Hair follicular keratinocyte (primary cell): ENCODE results near the gene GSC. TPM values are rescaled to one million over a fixed set of nuclear protein-coding genes. Genes with fewer than 3 reads are reported as not detected.

ENCODE experiments used
- total RNA-seq: library from RNA; depleted of rRNA; stranded (reverse); fragments of >200 nt; gene quantifications from 2 replicates; pipeline ENCODE4 v1.2.3, GENCODE V29; 2015

GSC gene
- total RNA-seq = not detected in 2 replicates

DNA sequence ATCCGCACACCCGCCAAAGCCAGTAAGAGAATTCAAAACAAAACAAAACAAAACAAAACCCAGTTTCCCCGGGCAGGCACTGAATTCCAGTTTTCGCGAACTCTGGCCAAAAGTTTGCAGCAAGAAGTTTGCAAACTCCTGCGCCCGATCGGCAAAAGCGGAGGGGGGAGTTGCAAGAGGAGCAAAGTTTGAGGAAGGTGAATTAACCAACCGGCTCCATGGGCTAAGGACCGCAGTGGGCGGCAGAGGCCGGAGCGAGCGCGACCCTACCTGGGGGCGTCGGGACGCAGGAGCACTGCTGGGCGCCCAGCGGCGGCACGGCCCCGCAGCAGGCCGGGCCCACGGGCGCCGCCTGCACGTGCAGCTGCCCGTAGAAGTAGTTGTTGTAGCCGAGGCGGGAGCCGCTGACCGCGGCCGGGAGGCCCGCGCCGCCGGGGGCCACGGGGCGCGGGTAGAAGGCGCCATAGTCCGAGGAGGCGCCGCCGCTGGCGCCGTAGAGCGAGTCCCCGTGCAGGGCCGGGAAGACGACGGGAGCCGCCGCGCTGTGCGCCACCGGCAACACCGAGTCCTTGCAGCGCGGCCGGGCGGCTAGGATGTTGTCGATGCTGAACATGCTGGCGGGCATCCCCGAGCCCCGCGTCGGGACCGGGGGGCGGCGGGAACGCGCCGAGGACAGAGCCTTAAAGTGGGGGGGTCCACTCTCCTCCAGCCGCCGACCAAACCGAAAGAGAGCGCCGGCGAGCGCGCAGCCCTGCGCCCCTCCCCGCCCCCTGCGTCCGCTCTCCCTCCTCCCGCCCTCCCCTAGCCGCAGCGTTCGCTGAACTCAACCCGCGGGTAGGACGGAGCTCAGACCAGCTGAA, at the start of gene GSC:
TSS of gene GSC (minus strand) at position 723 of the 860 bp plus-strand sequence. CDS start at position 625, 98 bp downstream.

Other genes starting within 250 kb of the GSC start
- gene SERPINA4, start 208.7 kb downstream of the GSC start, total RNA-seq = not detected in 2 replicates
- not detected in 2 replicates for gene SERPINA5, start 188.7 kb downstream of the GSC start, total RNA-seq
- 0.57 and 3.8 TPM in 2 replicates for gene SERPINA3, start 157.7 kb downstream of the GSC start, total RNA-seq